GM20000 (cell line): Measurements from ENCODE around the gene RNF146.

ENCODE experiments used
- DNase-seq: peaks from one replicate; pipeline ENCODE4 v3.0.0; 2012; ENCODE audit warnings: low spot score
- CTCF ChIP-seq: IDR thresholded peaks from 2 replicates; pipeline ENCODE4 v1.5.1; 2012; ENCODE audit warnings: mild to moderate bottlenecking, control low read depth; ENCODE audit errors: extremely low read depth, missing control alignments

The RNF146 gene

GRCh38 chr6:127288705-127289104 lies 22.0 kb downstream of the RNF146 start:
- TF ChIP-seq CTCF = no peak
- DNase-seq = no peak

- DNase-seq = no peak
- no peak for TF ChIP-seq CTCF
Observed at GRCh38 chr6:127289934-127290333, 23.3 kb downstream of the RNF146 start.

GRCh38 chr6:127290391-127291265 lies 24.0 kb downstream of the RNF146 start:
- DNase-seq = no peak
- no peak for TF ChIP-seq CTCF

GRCh38 chr6:127291495-127291894 lies 24.8 kb downstream of the RNF146 start:
- peak; percentile 31 for DNase-seq
- TF ChIP-seq CTCF = no peak

- DNase-seq = no peak
- TF ChIP-seq CTCF = no peak
Observed at GRCh38 chr6:127297502-127298070, 30.9 kb downstream of the RNF146 start.

- DNase-seq = no peak
- TF ChIP-seq CTCF = no peak
Observed at GRCh38 chr6:127298475-127298874, 31.8 kb downstream of the RNF146 start.

GRCh38 chr6:127299522-127300240 lies 33.0 kb downstream of the RNF146 start:
- DNase-seq = no peak
- no peak for TF ChIP-seq CTCF
